22Rv1 (cell line): ENCODE measurements around the gene KCNS1.

ENCODE experiments used
- CTCF ChIP-seq: fragments of 450-650 bp; IDR thresholded peaks from 2 replicates; pipeline ENCODE4 v1.5.1; 2017; ENCODE audit warnings: mild to moderate bottlenecking
- ZFX ChIP-seq: fragments of 450-650 bp; IDR thresholded peaks from 2 replicates; pipeline ENCODE4 v1.6.1; 2017; ENCODE audit warnings: antibody characterized with exemption, borderline replicate concordance

GRCh38 chr20:45100563-45101245, at the start of gene KCNS1:
- TF ChIP-seq CTCF (no peak), ZFX (no peak)
